PC-9 (cell line): ENCODE data around the gene TRAF4. TPM values are rescaled to one million over a fixed set of nuclear protein-coding genes. Genes with fewer than 3 reads are reported as not detected.

ENCODE experiments used
- BruUV-seq: library from RNA; stranded (reverse); fragments of 400-500 nt; replicated peaks from 2 replicates; lab custom pipeline; 2021; lab: Mats Ljungman, UMichigan
- CTCF ChIA-PET: fragments of 300-600 bp; sonication (Branson Sonifier 250); formaldehyde crosslinking; loops from one replicate; lab custom pipeline; 2022; ENCODE audit warnings: antibody characterized with exemption; lab: Charles Lee
- POLR2A ChIA-PET: fragments of 300-600 bp; sonication (Branson Sonifier 250); formaldehyde crosslinking; loops from one replicate; lab custom pipeline; 2022; ENCODE audit warnings: antibody characterized with exemption; ENCODE audit not compliant: unreplicated experiment; lab: Charles Lee
- DNase-seq, 2 experiments: peaks; one replicate each; pipeline versions ENCODE4 v3.0.0 to v3.0.0-alpha.2; 2015 to 2022; ENCODE audit warnings: mixed read lengths in 1 of 2
- H2AFZ ChIP-seq: fragments of 200-600 bp; sonication (generic); 2 replicates; pipeline ENCODE4 v1.8.1; 2017; ENCODE audit warnings: antibody characterized with exemption
- H3F3A ChIP-seq: fragments of 200-600 bp; sonication (generic); 2 replicates; pipeline ENCODE4 v1.8.1; 2017; ENCODE audit warnings: antibody characterized with exemption, mild to moderate bottlenecking, low read depth; ENCODE audit not compliant: insufficient read depth
- H3K27ac ChIP-seq: fragments of 200-600 bp; sonication (generic); 2 replicates; pipeline ENCODE4 v1.6.1; 2016; ENCODE audit warnings: mixed run types
- H3K27me3 ChIP-seq: fragments of 200-600 bp; sonication (generic); 2 replicates; pipeline ENCODE4 v1.6.1; 2016; ENCODE audit warnings: low read depth, mixed run types; ENCODE audit not compliant: insufficient read depth
- H3K36me3 ChIP-seq: fragments of 200-600 bp; sonication (generic); 2 replicates; pipeline ENCODE4 v1.6.1; 2016; ENCODE audit warnings: low read depth, mixed run types
- H3K4me1 ChIP-seq: fragments of 200-600 bp; sonication (generic); replicated peaks from 2 replicates; pipeline ENCODE4 v1.6.1; 2016; ENCODE audit warnings: mixed run types; ENCODE audit not compliant: insufficient read depth
- H3K4me2 ChIP-seq: fragments of 200-600 bp; sonication (generic); 2 replicates; pipeline ENCODE4 v1.6.1; 2017; ENCODE audit warnings: mixed run types
- H3K4me3 ChIP-seq: fragments of 200-600 bp; sonication (generic); 2 replicates; pipeline ENCODE4 v1.6.1; 2016; ENCODE audit warnings: mixed run types
- H3K79me2 ChIP-seq: fragments of 200-600 bp; sonication (generic); 2 replicates; pipeline ENCODE4 v1.6.1; 2017; ENCODE audit warnings: low read depth, mixed run types
- H3K9me2 ChIP-seq: fragments of 200-600 bp; sonication (generic); 2 replicates; pipeline ENCODE4 v1.8.1; 2017; ENCODE audit warnings: mild to moderate bottlenecking; ENCODE audit not compliant: insufficient read depth
- H3K9me3 ChIP-seq: fragments of 200-600 bp; sonication (generic); 2 replicates; pipeline ENCODE4 v1.8.1; 2016; ENCODE audit warnings: low read depth; ENCODE audit not compliant: insufficient read depth
- H4K20me1 ChIP-seq: fragments of 200-600 bp; sonication (generic); 2 replicates; pipeline ENCODE4 v1.8.1; 2017; ENCODE audit not compliant: insufficient read depth
- CTCF ChIP-seq: fragments of 200-600 bp; sonication (generic); conservative IDR thresholded peaks from 2 replicates; pipeline ENCODE4 v1.6.1; 2017; ENCODE audit warnings: mixed run types, antibody characterized with exemption, mild to moderate bottlenecking, moderate library complexity
- EZH2 ChIP-seq: fragments of 200-600 bp; sonication (generic); IDR thresholded peaks from 2 replicates; pipeline ENCODE4 v1.8.0; 2017; ENCODE audit warnings: antibody characterized with exemption, low read depth
- intact Hi-C: fragments of 100-400 bp; cut with micrococcal nuclease; formaldehyde crosslinking; loops from one replicate; pipeline ENCODE4 v1.10.0; 2022; ENCODE audit not compliant: unreplicated experiment
- total RNA-seq: library from RNA; stranded (reverse); gene quantifications from 2 replicates; pipeline ENCODE4 v1.2.3, GENCODE V29; 2021

Gene TRAF4
- total RNA-seq, 1 experiment from 2014 or later = 159 TPM

- Histone ChIP-seq H3K27ac (no peak overlapping the region), H3K36me3 (peaks cover 4% of the 10 kb centered on the region; the same call in 1 of the 2 replicates), H3K4me2 (no peak overlapping the region), H3K79me2 (no peaks in the 10 kb centered on the region), H4K20me1 (no peaks in the 10 kb centered on the region), H3K4me3 (no peak overlapping the region), H3K9me2 (no peaks in the 10 kb centered on the region), H3F3A (peaks cover 17% of the 10 kb centered on the region; the same call in 1 of the 2 replicates), H3K27me3 (no peaks in the 10 kb centered on the region), H3K9me3 (no peaks in the 10 kb centered on the region), H3K4me1 (no peaks in the 10 kb centered on the region), H2AFZ (no peak overlapping the region)
- ChIA-PET CTCF (no interaction called here), POLR2A (no interaction called here)
- no TSS peak for BruUV-seq
- intact Hi-C loops = no loop called here
- TF ChIP-seq EZH2 (no peak), CTCF (no peak)
- no peak for DNase-seq
These were observed 41.1 kb upstream of the TRAF4 start for GRCh38 chr17:28702752-28703150.

DNA sequence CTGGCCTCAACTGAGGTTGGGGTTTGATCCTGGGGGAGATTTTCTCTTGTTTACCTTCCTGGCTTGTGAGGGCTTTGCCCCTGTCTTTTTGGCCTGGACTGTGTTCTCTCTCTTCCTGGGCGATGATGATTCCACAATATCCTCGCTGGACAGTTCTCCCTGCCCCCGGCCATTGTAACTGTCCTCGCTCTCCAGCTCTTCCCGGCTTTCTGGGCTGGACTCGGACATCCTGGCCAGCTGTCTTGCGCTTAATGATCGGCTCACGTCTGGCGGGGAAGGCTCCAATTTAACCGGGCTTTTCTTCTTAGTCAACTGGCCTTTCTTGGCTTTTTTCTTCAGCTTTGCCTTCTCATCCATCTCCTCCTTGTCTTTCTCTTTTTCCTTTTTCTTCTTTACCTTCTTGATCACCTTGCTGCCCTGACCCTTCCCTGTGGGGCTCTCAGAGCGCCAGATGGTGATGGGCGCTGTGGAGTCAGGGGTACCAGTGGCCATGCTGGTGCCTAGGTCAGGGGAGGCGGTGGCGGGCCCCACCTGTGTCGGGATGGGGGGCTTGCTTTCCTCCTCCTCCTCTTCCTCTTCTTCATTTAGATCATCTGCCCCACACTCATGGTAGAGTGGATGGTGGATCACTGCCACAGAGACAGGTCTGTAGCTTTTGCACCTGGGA, 40.1 kb upstream of the TRAF4 start:
- Histone ChIP-seq H2AFZ (no peak overlapping the region), H4K20me1 (no peaks in the 10 kb centered on the region), H3K36me3 (no peaks in the 10 kb centered on the region; the same call in 1 of the 2 replicates), H3K4me2 (no peak overlapping the region), H3K4me1 (no peaks in the 10 kb centered on the region), H3K27me3 (no peaks in the 10 kb centered on the region), H3K27ac (no peak overlapping the region), H3F3A (peaks cover 14% of the 10 kb centered on the region; the same call in 1 of the 2 replicates), H3K79me2 (no peaks in the 10 kb centered on the region), H3K9me3 (no peaks in the 10 kb centered on the region), H3K4me3 (no peak overlapping the region), H3K9me2 (no peaks in the 10 kb centered on the region)
- POLR2A ChIA-PET = no interaction called here
- intact Hi-C loops = no loop called here
- TF ChIP-seq EZH2 = no peak
- no peak for TF ChIP-seq CTCF
- no peak for DNase-seq
- CTCF ChIA-PET = no interaction called here
- no TSS peak for BruUV-seq

DNA sequence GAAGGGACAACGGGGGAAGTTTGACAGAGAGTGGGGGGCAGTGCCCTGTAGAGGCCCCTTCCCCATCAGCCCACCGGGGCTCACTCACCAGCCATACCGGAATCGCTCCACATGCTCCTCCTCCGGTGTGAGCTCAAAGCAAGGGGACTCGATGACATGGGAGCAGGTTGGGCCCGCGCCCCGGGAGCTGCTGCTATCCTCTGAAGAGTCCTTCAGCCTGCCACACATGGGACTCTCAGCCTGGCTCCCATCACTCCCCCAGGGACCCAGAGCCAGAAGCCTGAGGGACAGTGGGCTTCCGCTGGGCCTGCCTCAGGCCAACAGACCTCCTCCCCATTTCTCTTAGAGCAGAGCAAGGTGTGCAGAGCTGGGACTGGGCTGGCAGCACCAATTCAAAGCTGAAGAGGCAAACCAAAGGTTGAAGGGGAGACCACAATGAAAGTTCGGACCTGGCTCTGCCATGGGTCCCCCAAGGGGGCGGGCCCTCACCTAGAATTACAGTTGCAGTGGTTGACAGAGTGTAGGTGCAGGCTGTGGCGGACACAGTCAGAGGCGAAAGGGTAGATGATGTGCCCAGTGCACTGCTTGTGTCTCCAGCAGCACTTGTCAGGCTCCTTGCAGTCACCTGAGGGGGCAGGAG, 39.5 kb upstream of the TRAF4 start:
- H2AFZ ChIP-seq = no peak overlapping the region
- H3K4me1 ChIP-seq = no peaks in the 10 kb centered on the region
- TF ChIP-seq EZH2 = no peak
- CTCF ChIA-PET = interaction anchor here (0.5 kb wide), 1 partner anchor 9 kb away, joined by 5 read pairs; no protein-coding TSS in a partner anchor
- no peak overlapping the region for H3K4me2 ChIP-seq
- no peaks in the 10 kb centered on the region for H3K27me3 ChIP-seq
- no peak for DNase-seq
- H4K20me1 ChIP-seq = no peaks in the 10 kb centered on the region
- no peaks in the 10 kb centered on the region for H3K9me3 ChIP-seq
- H3K79me2 ChIP-seq = no peaks in the 10 kb centered on the region
- H3K36me3 ChIP-seq = no peaks in the 10 kb centered on the region; the same call in 1 of the 2 replicates
- intact Hi-C loops = no loop called here
- BruUV-seq = no TSS peak
- H3F3A ChIP-seq = peaks cover 18% of the 10 kb centered on the region; the same call in 1 of the 2 replicates
- H3K27ac ChIP-seq = no peak overlapping the region
- H3K4me3 ChIP-seq = no peak overlapping the region
- POLR2A ChIA-PET = no interaction called here
- H3K9me2 ChIP-seq = no peaks in the 10 kb centered on the region
